Trophoblast cell (in vitro differentiated cells and primary cell): ENCODE measurements around the gene SPATA31C1. TPM values are rescaled to one million over a fixed set of nuclear protein-coding genes. Genes with fewer than 3 reads are reported as not detected.
"Not testable (repeated sequence)": the region's sequence is repeated elsewhere in the genome, so short reads cannot be mapped to it uniquely, and the experiment has no call there.

Experiments used
- DNase-seq, 2 donors: peaks; one replicate each; pipeline ENCODE4 v3.0.0-alpha.2; 2016
- H2AFZ ChIP-seq: 2 replicates; pipeline ENCODE4 v1.6.1; 2013; ENCODE audit warnings: low read length, moderate library complexity, mild to moderate bottlenecking; ENCODE audit not compliant: insufficient read depth, poor library complexity
- H2AK5ac ChIP-seq: 2 replicates; pipeline ENCODE4 v1.6.1; 2013; ENCODE audit warnings: mild to moderate bottlenecking, low read length
- H2BK120ac ChIP-seq: 2 replicates; pipeline ENCODE4 v1.6.1; 2013; ENCODE audit warnings: low read length, mild to moderate bottlenecking, moderate library complexity; ENCODE audit not compliant: insufficient read depth, poor library complexity
- H2BK12ac ChIP-seq: 2 replicates; pipeline ENCODE4 v1.6.1; 2013; ENCODE audit warnings: mild to moderate bottlenecking, low read length, moderate library complexity
- H2BK5ac ChIP-seq: 2 replicates; pipeline ENCODE4 v1.6.1; 2013; ENCODE audit warnings: low read length, low read depth, moderate library complexity, mild to moderate bottlenecking; ENCODE audit not compliant: poor library complexity
- H3K14ac ChIP-seq: 2 replicates; pipeline ENCODE4 v1.6.1; 2013; ENCODE audit warnings: mild to moderate bottlenecking, low read length
- H3K18ac ChIP-seq: 2 replicates; pipeline ENCODE4 v1.6.1; 2013; ENCODE audit warnings: mild to moderate bottlenecking, low read length
- H3K23ac ChIP-seq: 2 replicates; pipeline ENCODE4 v1.6.1; 2013; ENCODE audit warnings: low read length
- H3K27ac ChIP-seq: 2 replicates; pipeline ENCODE4 v1.5.1; 2013; ENCODE audit warnings: low read depth, mild to moderate bottlenecking, inconsistent platforms, low read length, moderate library complexity
- H3K27me3 ChIP-seq: 2 replicates; pipeline ENCODE4 v1.6.1; 2013; ENCODE audit warnings: inconsistent platforms, mild to moderate bottlenecking, low read length, moderate library complexity; ENCODE audit not compliant: insufficient read depth
- H3K36me3 ChIP-seq, 2 experiments: 1 replicate in 1 of 2; 2 replicates in 1 of 2; pipeline ENCODE4 v1.6.1; 2013; ENCODE audit warnings: low read length in 2 of 2, mild to moderate bottlenecking in 2 of 2, moderate library complexity in 1 of 2; ENCODE audit not compliant: insufficient read depth in 2 of 2, control insufficient read depth in 1 of 2
- H3K4ac ChIP-seq: 2 replicates; pipeline ENCODE4 v1.6.1; 2013; ENCODE audit warnings: low read depth, mild to moderate bottlenecking, low read length, moderate library complexity
- H3K4me1 ChIP-seq, 2 experiments: 1 replicate in 1 of 2; 2 replicates in 1 of 2; pipeline ENCODE4 v1.6.1; 2013; ENCODE audit warnings: low read length in 2 of 2, mild to moderate bottlenecking in 2 of 2, moderate library complexity in 1 of 2; ENCODE audit not compliant: insufficient read depth in 2 of 2, control insufficient read depth in 1 of 2
- H3K4me2 ChIP-seq: 2 replicates; pipeline ENCODE4 v1.6.1; 2013; ENCODE audit warnings: inconsistent platforms, mild to moderate bottlenecking, low read length, moderate library complexity
- H3K4me3 ChIP-seq: 2 replicates; pipeline ENCODE4 v1.5.1; 2013; ENCODE audit warnings: mild to moderate bottlenecking, low read depth, low read length, inconsistent platforms
- H3K79me1 ChIP-seq: one replicate; pipeline ENCODE4 v1.6.1; 2013; ENCODE audit warnings: low read length
- H3K79me2 ChIP-seq: 2 replicates; pipeline ENCODE4 v1.6.1; 2013; ENCODE audit warnings: low read length, mild to moderate bottlenecking; ENCODE audit not compliant: control insufficient read depth, insufficient read depth, poor library complexity
- H3K9ac ChIP-seq: 2 replicates; pipeline ENCODE4 v1.6.1; 2013; ENCODE audit warnings: mild to moderate bottlenecking, low read length
- H3K9me3 ChIP-seq: 2 replicates; pipeline ENCODE4 v1.6.1; 2013; ENCODE audit warnings: low read depth, mild to moderate bottlenecking, control low read depth, inconsistent platforms, low read length; ENCODE audit not compliant: insufficient read depth
- H4K12ac ChIP-seq: 2 replicates; pipeline ENCODE4 v1.6.1; 2013; ENCODE audit warnings: low read depth, mild to moderate bottlenecking, low read length, moderate library complexity
- H4K8ac ChIP-seq: 2 replicates; pipeline ENCODE4 v1.6.1; 2013; ENCODE audit warnings: low read depth, mild to moderate bottlenecking, low read length, moderate library complexity
- H4K91ac ChIP-seq: one replicate; pipeline ENCODE4 v1.6.1; 2013; ENCODE audit warnings: low read depth, mild to moderate bottlenecking, low read length, moderate library complexity
- whole genome bisulfite sequencing: extraction: QIAGEN DNeasy Blood & Tissue Kit; methylation state at CpG from one replicate; pipeline ENCODE4 v1.1.7; 2013; ENCODE audit warnings: missing lambda C conversion rate; ENCODE audit not compliant: insufficient read length, insufficient coverage; ENCODE audit errors: extremely low coverage; 5-methylcytosine and 5-hydroxymethylcytosine counted together
- polyA plus RNA-seq: library from polyadenylated mRNA; stranded (reverse); fragments of 200-250 nt; gene quantifications from 2 replicates; pipeline ENCODE4 v1.2.3, GENCODE V29; 2013

The SPATA31C1 gene
- not detected in 2 replicates for polyA plus RNA-seq

GRCh38 chr9:87917662-87918061, at the start of gene SPATA31C1:
Gene SPATA31C1, plus strand, starts transcription at chr9:87917962.
- H3K9ac ChIP-seq, H3K23ac ChIP-seq, H3K27ac ChIP-seq, H3K4me1 ChIP-seq, DNase-seq, H2BK120ac ChIP-seq, H3K79me1 ChIP-seq, H4K8ac ChIP-seq, H4K91ac ChIP-seq, H3K9me3 ChIP-seq, H3K4me3 ChIP-seq, H3K4ac ChIP-seq, H2BK5ac ChIP-seq, H3K4me2 ChIP-seq, H3K14ac ChIP-seq, H2AFZ ChIP-seq, H2AK5ac ChIP-seq, H3K79me2 ChIP-seq, H2BK12ac ChIP-seq, H3K36me3 ChIP-seq, H3K18ac ChIP-seq, H3K27me3 ChIP-seq, H4K12ac ChIP-seq: not testable (repeated sequence)
- WGBS, result no CpG with 5 or more reads among the region's 8 CpGs

GRCh38 chr9:87868175-87868574, 49.6 kb upstream of the SPATA31C1 start:
- Histone ChIP-seq H3K9me3 (peaks cover 7% of the 10 kb centered on the region), H3K36me3 (no peaks in the 10 kb centered on the region), H3K4me3 (no peak overlapping the region), H2AFZ (no peak overlapping the region), H2AK5ac (no peak overlapping the region), H3K14ac (no peak overlapping the region), H4K12ac (no peak overlapping the region), H3K27ac (no peak overlapping the region), H3K4me1 (peaks cover 6 to 11% of the 10 kb centered on the region in 2 experiments), H4K91ac (no peak overlapping the region), H3K27me3 (no peaks in the 10 kb centered on the region), H3K79me2 (no peaks in the 10 kb centered on the region), H2BK12ac (no peak overlapping the region), H3K4ac (no peak overlapping the region), H3K18ac (no peak overlapping the region), H3K23ac (no peak overlapping the region), H3K79me1 (no peaks in the 10 kb centered on the region), H2BK5ac (no peak overlapping the region), H3K9ac (no peak overlapping the region), H4K8ac (no peak overlapping the region), H3K4me2 (no peak overlapping the region), H2BK120ac (no peak overlapping the region)
- WGBS, result no CpG with 5 or more reads among the region's 9 CpGs
- DNase-seq, result no peak

DNA sequence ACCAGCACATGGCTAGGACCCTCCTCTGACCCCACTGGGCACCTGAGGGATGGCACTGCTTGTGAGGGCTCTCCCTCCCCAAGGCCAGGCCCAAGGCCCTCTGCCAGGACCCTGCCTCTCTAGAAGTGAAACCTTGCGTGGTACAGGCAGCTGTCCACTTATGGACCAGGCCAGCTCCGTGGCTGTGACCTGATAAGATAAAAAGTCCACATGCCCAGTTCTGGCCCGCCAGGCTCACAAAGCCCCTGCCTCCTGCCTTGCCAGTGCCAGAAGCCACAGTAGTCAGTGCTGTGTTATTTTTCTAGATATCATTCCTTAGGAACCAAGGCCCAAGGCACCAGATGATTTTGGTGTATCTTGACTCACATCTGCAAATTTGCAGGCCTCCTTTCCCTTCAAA, 49.1 kb upstream of the SPATA31C1 start:
- H2BK120ac ChIP-seq, result no peak overlapping the region
- H2AFZ ChIP-seq, result no peak overlapping the region
- no peak overlapping the region for H4K12ac ChIP-seq
- H2AK5ac ChIP-seq, result no peak overlapping the region
- H2BK12ac ChIP-seq, result no peak overlapping the region
- H3K4me3 ChIP-seq, result no peak overlapping the region
- H3K27ac ChIP-seq, result no peak overlapping the region
- no peak overlapping the region for H3K4ac ChIP-seq
- H3K9ac ChIP-seq, result no peak overlapping the region
- H2BK5ac ChIP-seq, result no peak overlapping the region
- no peak overlapping the region for H4K8ac ChIP-seq
- no peak overlapping the region for H4K91ac ChIP-seq
- no peak overlapping the region for H3K23ac ChIP-seq
- H3K27me3 ChIP-seq, result no peaks in the 10 kb centered on the region
- H3K36me3 ChIP-seq, result no peaks in the 10 kb centered on the region
- H3K4me2 ChIP-seq, result no peak overlapping the region
- no peak for DNase-seq
- no peaks in the 10 kb centered on the region for H3K79me2 ChIP-seq
- peaks cover 6 to 11% of the 10 kb centered on the region in 2 experiments for H3K4me1 ChIP-seq
- no CpG with 5 or more reads among the region's 3 CpGs for WGBS
- H3K9me3 ChIP-seq, result peaks cover 7% of the 10 kb centered on the region
- no peaks in the 10 kb centered on the region for H3K79me1 ChIP-seq
- no peak overlapping the region for H3K14ac ChIP-seq
- no peak overlapping the region for H3K18ac ChIP-seq

DNA sequence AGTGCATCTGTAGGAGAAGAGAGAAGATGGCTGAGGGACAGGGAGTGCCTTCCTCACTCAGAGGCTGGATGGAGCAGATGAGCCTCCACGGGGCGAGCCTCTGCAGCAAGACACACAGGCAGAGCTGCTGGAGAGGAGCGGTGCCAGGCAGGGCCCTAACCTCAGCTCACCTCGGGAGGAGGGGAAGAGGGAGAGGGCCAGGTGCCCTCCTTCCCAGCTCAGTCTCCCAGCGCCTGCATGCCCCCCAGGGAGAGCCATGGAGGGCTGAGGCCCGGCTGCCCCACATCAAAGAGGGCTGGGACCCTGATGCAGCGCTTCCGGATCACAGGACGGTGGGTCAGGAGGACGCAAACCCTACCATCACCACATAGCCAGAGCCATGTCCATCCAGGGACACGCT, 48.7 kb upstream of the SPATA31C1 start:
- H3K4me1 ChIP-seq, result peaks cover 6 to 11% of the 10 kb centered on the region in 2 experiments
- no peak overlapping the region for H2BK12ac ChIP-seq
- H3K79me1 ChIP-seq, result no peaks in the 10 kb centered on the region
- H4K12ac ChIP-seq, result no peak overlapping the region
- no CpG with 5 or more reads among the region's 11 CpGs for WGBS
- H3K27ac ChIP-seq, result no peak overlapping the region
- H3K27me3 ChIP-seq, result no peaks in the 10 kb centered on the region
- no peak overlapping the region for H2BK5ac ChIP-seq
- H3K9me3 ChIP-seq, result peaks cover 7% of the 10 kb centered on the region
- no peak overlapping the region for H4K91ac ChIP-seq
- H2BK120ac ChIP-seq, result no peak overlapping the region
- no peak overlapping the region for H4K8ac ChIP-seq
- no peaks in the 10 kb centered on the region for H3K79me2 ChIP-seq
- no peak overlapping the region for H3K14ac ChIP-seq
- H3K4ac ChIP-seq, result no peak overlapping the region
- no peak overlapping the region for H3K23ac ChIP-seq
- DNase-seq, result no peak
- H2AK5ac ChIP-seq, result no peak overlapping the region
- H3K9ac ChIP-seq, result no peak overlapping the region
- H2AFZ ChIP-seq, result no peak overlapping the region
- H3K36me3 ChIP-seq, result no peaks in the 10 kb centered on the region
- H3K4me2 ChIP-seq, result no peak overlapping the region
- H3K4me3 ChIP-seq, result no peak overlapping the region
- no peak overlapping the region for H3K18ac ChIP-seq
